ENCODE results near the gene ELL. TPM values are rescaled to one million over a fixed set of nuclear protein-coding genes. Genes with fewer than 3 reads are reported as not detected.

The ELL gene
- polyA plus RNA-seq, 1 of the 3 experiments (the other 2 are of a cell fraction), result 7.4 TPM

DNA sequence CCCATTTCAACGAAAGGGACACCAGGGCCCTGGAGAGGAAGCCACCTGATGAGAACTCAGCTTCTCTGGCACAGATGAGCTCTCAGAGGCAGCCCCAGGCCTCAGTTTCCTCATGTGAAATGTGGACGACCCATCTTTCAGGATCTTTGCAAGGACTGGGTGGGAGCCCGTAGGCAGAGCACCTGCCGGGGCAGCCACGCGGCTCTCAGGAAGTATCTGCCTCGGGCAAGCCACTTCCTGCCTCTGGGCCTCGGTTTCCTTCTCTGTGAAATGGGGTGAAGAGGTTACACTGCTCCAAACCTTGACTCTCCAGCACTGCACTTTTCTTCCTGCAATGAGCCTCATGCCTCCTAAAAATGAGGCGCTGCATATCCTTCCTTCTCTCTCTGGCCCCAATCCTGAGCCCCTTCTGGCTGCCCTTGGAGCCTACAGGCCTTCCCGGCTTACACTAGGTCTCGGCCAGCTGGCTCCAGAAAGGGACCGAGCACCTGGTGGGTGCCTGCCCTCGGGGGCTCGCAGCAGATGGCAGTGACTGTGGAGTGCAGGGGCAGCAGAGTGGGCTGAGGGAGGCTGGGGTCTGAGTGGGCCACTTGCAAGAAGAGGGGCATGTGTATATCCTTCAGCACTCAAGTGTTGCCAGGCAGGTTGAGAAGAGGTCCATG, 99.2 kb downstream of the ELL start:
- Histone ChIP-seq H3K27me3 (ENCODE audit: insufficient read depth) (no peaks in the 10 kb centered on the region), H3K9me3 (no peaks in the 10 kb centered on the region), H3K9me2 (no peaks in the 10 kb centered on the region), H3F3A (replicated peaks; ENCODE audit: insufficient read depth) (peaks cover 9% of the 10 kb centered on the region), H3K9ac (no peak overlapping the region), H3K4me3 (ENCODE audit: low read depth in 2 of 2, low read length in 1 of 2) (no peak overlapping the region), H3K36me3 (replicated peaks in 1 of 2; ENCODE audit: control insufficient read depth in 1 of 2, insufficient read depth in 2 of 2, low read length in 1 of 2) (peaks cover 0 to 5% of the 10 kb centered on the region in 2 experiments), H4K20me1 (ENCODE audit: insufficient read depth) (peaks cover 52% of the 10 kb centered on the region), H3K27ac (ENCODE audit: low read depth in 2 of 2, low read length in 1 of 2) (no peak overlapping the region), H3K79me2 (ENCODE audit: insufficient read depth) (peaks cover 66% of the 10 kb centered on the region), H2AFZ (ENCODE audit: low read depth) (no peak overlapping the region), H3K4me2 (no peak overlapping the region), H3K4me1 (ENCODE audit: control insufficient read depth in 1 of 2, insufficient read depth in 2 of 2, low read depth in 1 of 2, low read length in 1 of 2) (peaks cover 21 to 46% of the 10 kb centered on the region in 2 experiments; a peak in 2 of 4 replicates)
- CTCF ChIA-PET, result interaction anchor here (0.8 to 7.3 kb wide), 7 partner anchors 9 to 143 kb away, joined by 3 to 64 read pairs (median 4); partner anchors contain the start of gene GDF15
- DNase-seq, result no peak
- 93% methylated on average over 12 of the region's 14 CpGs for WGBS (ENCODE audit: low lambda C conversion rate)
- TF ChIP-seq SIN3A (IDR thresholded peaks at IDR 0.05; ENCODE audit: borderline replicate concordance, low read depth, low read length) (no peak), GATA2 (CRISPR knock-in tag; IDR thresholded peaks at IDR 0.05) (no peak), POLR2AphosphoS5 (IDR thresholded peaks at IDR 0.05; ENCODE audit: low read depth, low read length) (no peak), FOXM1 (IDR thresholded peaks at IDR 0.05; ENCODE audit: low read depth) (no peak)
- TF ChIP-seq, protein P1, sequence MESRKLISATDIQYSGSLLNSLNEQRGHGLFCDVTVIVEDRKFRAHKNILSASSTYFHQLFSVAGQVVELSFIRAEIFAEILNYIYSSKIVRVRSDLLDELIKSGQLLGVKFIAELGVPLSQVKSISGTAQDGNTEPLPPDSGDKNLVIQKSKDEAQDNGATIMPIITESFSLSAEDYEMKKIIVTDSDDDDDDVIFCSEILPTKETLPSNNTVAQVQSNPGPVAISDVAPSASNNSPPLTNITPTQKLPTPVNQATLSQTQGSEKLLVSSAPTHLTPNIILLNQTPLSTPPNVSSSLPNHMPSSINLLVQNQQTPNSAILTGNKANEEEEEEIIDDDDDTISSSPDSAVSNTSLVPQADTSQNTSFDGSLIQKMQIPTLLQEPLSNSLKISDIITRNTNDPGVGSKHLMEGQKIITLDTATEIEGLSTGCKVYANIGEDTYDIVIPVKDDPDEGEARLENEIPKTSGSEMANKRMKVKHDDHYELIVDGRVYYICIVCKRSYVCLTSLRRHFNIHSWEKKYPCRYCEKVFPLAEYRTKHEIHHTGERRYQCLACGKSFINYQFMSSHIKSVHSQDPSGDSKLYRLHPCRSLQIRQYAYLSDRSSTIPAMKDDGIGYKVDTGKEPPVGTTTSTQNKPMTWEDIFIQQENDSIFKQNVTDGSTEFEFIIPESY (IDR thresholded peaks at IDR 0.05; ENCODE audit: borderline replicate concordance, low read depth), result no peak
- POLR2A ChIA-PET, result no interaction called here

DNA sequence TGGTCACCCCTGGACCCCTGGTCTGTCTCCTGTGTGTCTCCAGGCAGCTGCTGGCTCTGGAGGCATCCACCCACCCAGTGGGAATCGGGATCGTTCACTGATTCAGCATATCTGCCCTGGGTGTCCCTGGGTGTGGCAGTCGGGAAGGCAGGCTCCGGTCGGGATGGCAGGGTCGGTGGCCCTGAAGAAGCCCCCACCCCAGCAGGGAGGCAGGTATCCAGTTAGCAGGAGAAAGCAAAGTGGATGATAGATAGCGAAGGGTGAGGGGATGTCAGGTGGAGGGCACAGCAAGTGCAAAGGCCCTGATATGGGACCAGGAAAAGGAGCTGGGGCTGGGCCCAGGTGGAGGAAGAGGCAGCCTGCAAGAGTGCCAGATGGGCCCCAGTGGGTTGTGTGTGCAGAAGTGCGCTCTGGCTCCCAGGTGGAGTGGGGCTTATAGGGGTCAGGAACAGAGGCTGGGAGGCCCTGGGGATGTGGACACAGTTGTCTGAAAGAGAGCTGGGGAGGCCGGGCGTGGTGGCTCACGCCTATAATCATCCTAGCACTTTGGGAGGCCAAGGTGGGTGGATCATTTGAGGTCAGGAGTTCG, 100.4 kb downstream of the ELL start:
- peaks cover 0 to 5% of the 10 kb centered on the region in 2 experiments for H3K36me3 ChIP-seq (replicated peaks in 1 of 2; ENCODE audit: control insufficient read depth in 1 of 2, insufficient read depth in 2 of 2, low read length in 1 of 2)
- H2AFZ ChIP-seq (ENCODE audit: low read depth), result no peak overlapping the region
- peak overlapping the region in 1 of 2 experiments; percentile 68; a peak in 1 of 4 replicates for H3K4me3 ChIP-seq (ENCODE audit: low read depth in 2 of 2, low read length in 1 of 2)
- H3K4me1 ChIP-seq (ENCODE audit: control insufficient read depth in 1 of 2, insufficient read depth in 2 of 2, low read depth in 1 of 2, low read length in 1 of 2), result peaks cover 28 to 46% of the 10 kb centered on the region in 2 experiments; a peak in 3 of 4 replicates
- no peak for DNase-seq
- H4K20me1 ChIP-seq (ENCODE audit: insufficient read depth), result peaks cover 51% of the 10 kb centered on the region
- H3K9ac ChIP-seq, result no peak overlapping the region
- H3K27me3 ChIP-seq (ENCODE audit: insufficient read depth), result no peaks in the 10 kb centered on the region
- peaks cover 59% of the 10 kb centered on the region for H3K79me2 ChIP-seq (ENCODE audit: insufficient read depth)
- 90% methylated on average over 12 of the region's 12 CpGs for WGBS (ENCODE audit: low lambda C conversion rate)
- H3F3A ChIP-seq (replicated peaks; ENCODE audit: insufficient read depth), result peaks cover 13% of the 10 kb centered on the region
- H3K4me2 ChIP-seq, result peak overlapping the region; percentile 90; the same call in 1 of the 2 replicates
- H3K9me2 ChIP-seq, result no peaks in the 10 kb centered on the region
- CTCF ChIA-PET, result interaction anchor here (1.2 to 7.3 kb wide), 5 partner anchors 10 to 142 kb away, joined by 3 to 64 read pairs (median 10); partner anchors contain the start of gene GDF15
- H3K27ac ChIP-seq (ENCODE audit: low read depth in 2 of 2, low read length in 1 of 2), result no peak overlapping the region; a peak in 1 of 4 replicates
- TF ChIP-seq EZH2phosphoT487 (IDR thresholded peaks at IDR 0.05; ENCODE audit: borderline replicate concordance, low read depth) (no peak), NRF1 (IDR thresholded peaks at IDR 0.05; ENCODE audit: low read depth, low read length) (no peak), TAF1 (IDR thresholded peaks at IDR 0.05; ENCODE audit: borderline replicate concordance, low read depth, low read length) (no peak), MEF2A (IDR thresholded peaks at IDR 0.05; ENCODE audit: borderline replicate concordance, low read depth) (no peak), SMC3 (IDR thresholded peaks at IDR 0.05; ENCODE audit: low read depth, low read length) (no peak), RFX5 (IDR thresholded peaks at IDR 0.05; ENCODE audit: low read length) (no peak), RAD21 (IDR thresholded peaks at IDR 0.05; ENCODE audit: low read length) (no peak), GABPA (IDR thresholded peaks at IDR 0.05; ENCODE audit: low read depth) (no peak), SIN3A (IDR thresholded peaks at IDR 0.05; ENCODE audit: borderline replicate concordance, low read depth, low read length) (no peak), FOXJ3 (CRISPR knock-in tag; IDR thresholded peaks at IDR 0.05) (no peak)
- TF ChIP-seq, protein P1 (IDR thresholded peaks at IDR 0.05; ENCODE audit: borderline replicate concordance, low read depth), result no peak
- TF ChIP-seq, protein P2, sequence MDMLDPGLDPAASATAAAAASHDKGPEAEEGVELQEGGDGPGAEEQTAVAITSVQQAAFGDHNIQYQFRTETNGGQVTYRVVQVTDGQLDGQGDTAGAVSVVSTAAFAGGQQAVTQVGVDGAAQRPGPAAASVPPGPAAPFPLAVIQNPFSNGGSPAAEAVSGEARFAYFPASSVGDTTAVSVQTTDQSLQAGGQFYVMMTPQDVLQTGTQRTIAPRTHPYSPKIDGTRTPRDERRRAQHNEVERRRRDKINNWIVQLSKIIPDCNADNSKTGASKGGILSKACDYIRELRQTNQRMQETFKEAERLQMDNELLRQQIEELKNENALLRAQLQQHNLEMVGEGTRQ (IDR thresholded peaks at IDR 0.05; ENCODE audit: borderline replicate concordance, low read depth, low read length), result no peak
- TF ChIP-seq, protein P3, sequence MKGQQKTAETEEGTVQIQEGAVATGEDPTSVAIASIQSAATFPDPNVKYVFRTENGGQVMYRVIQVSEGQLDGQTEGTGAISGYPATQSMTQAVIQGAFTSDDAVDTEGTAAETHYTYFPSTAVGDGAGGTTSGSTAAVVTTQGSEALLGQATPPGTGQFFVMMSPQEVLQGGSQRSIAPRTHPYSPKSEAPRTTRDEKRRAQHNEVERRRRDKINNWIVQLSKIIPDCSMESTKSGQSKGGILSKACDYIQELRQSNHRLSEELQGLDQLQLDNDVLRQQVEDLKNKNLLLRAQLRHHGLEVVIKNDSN (IDR thresholded peaks at IDR 0.05; ENCODE audit: borderline replicate concordance, low read depth), result no peak
- TF ChIP-seq, protein P4, sequence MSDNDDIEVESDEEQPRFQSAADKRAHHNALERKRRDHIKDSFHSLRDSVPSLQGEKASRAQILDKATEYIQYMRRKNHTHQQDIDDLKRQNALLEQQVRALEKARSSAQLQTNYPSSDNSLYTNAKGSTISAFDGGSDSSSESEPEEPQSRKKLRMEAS (IDR thresholded peaks at IDR 0.05; ENCODE audit: low read depth), result no peak
- H3K9me3 ChIP-seq, result no peaks in the 10 kb centered on the region
- POLR2A ChIA-PET, result no interaction called here
